GM21381 (cell line): ENCODE measurements around the gene MOK.

Source experiments
- ATAC-seq: cut with Tn5 transposase; IDR thresholded peaks from one replicate; pipeline ENCODE4 v1.9.1; 2021; ENCODE audit warnings: mild to moderate bottlenecking, moderate library complexity; ENCODE audit not compliant: unreplicated experiment

Gene MOK

GRCh38 chr14:102208741-102209140, 96.2 kb downstream of the MOK start:
- ATAC-seq: no peak

GRCh38 chr14:102207831-102208365, 97.1 kb downstream of the MOK start:
- ATAC-seq: no peak

GRCh38 chr14:102206918-102207317, 98.0 kb downstream of the MOK start:
- no peak for ATAC-seq

- no peak for ATAC-seq
Observed at GRCh38 chr14:102205560-102205959, 99.4 kb downstream of the MOK start.

- no peak for ATAC-seq
Observed at GRCh38 chr14:102203382-102203781, 101.6 kb downstream of the MOK start.

GRCh38 chr14:102202944-102203343, 102.0 kb downstream of the MOK start:
- ATAC-seq: no peak

GRCh38 chr14:102201776-102202175, 103.2 kb downstream of the MOK start:
- no peak for ATAC-seq

- no peak for ATAC-seq
Observed at GRCh38 chr14:102201353-102201738, 103.6 kb downstream of the MOK start.

GRCh38 chr14:102200690-102201352, 104.1 kb downstream of the MOK start:
- no peak for ATAC-seq

- no peak for ATAC-seq
Observed at GRCh38 chr14:102197317-102197853, 107.6 kb downstream of the MOK start.

- ATAC-seq: no peak
Observed at GRCh38 chr14:102196902-102197230, 108.1 kb downstream of the MOK start.

GRCh38 chr14:102196039-102196901, 108.7 kb downstream of the MOK start:
- ATAC-seq: no peak

- ATAC-seq: no peak
Observed at GRCh38 chr14:102195446-102195845, 109.5 kb downstream of the MOK start.

- ATAC-seq: no peak
Observed at GRCh38 chr14:102194856-102195255, 110.1 kb downstream of the MOK start.

- ATAC-seq: no peak
Observed at GRCh38 chr14:102192840-102193502, 112.0 kb downstream of the MOK start.

- no peak for ATAC-seq
Observed at GRCh38 chr14:102189874-102190273, 115.1 kb downstream of the MOK start.

- ATAC-seq: no peak
Observed at GRCh38 chr14:102188187-102188586, 116.8 kb downstream of the MOK start.

- ATAC-seq: no peak
Observed at GRCh38 chr14:102187568-102188001, 117.4 kb downstream of the MOK start.

GRCh38 chr14:102187044-102187443, 117.9 kb downstream of the MOK start:
- no peak for ATAC-seq

GRCh38 chr14:102185360-102185759, 119.6 kb downstream of the MOK start:
- ATAC-seq: no peak

- no peak for ATAC-seq
Observed at GRCh38 chr14:102184316-102185035, 120.5 kb downstream of the MOK start.
